H9 (cell line): ENCODE results near the gene NEURL1B. TPM values are rescaled to one million over a fixed set of nuclear protein-coding genes. Genes with fewer than 3 reads are reported as not detected.

Source experiments
- DNase-seq: peaks from one replicate; pipeline ENCODE4 v3.0.0-alpha.2; 2017
- H2AFZ ChIP-seq: one replicate; pipeline ENCODE4 v1.6.1; 2013; ENCODE audit warnings: mild to moderate bottlenecking, low read length, control low read depth, moderate library complexity
- H2AK5ac ChIP-seq: 2 replicates; pipeline ENCODE4 v1.6.1; 2013; ENCODE audit warnings: low read length, control low read depth, mixed read lengths; ENCODE audit not compliant: insufficient read length
- H2BK120ac ChIP-seq: one replicate; pipeline ENCODE4 v1.6.1; 2013; ENCODE audit warnings: low read depth, mild to moderate bottlenecking, low read length, control low read depth, inconsistent platforms; ENCODE audit not compliant: poor library complexity, severe bottlenecking
- H2BK12ac ChIP-seq: 2 replicates; pipeline ENCODE4 v1.6.1; 2013; ENCODE audit warnings: low read length, control low read depth, mixed read lengths, low read depth; ENCODE audit not compliant: insufficient read length
- H2BK15ac ChIP-seq: 2 replicates; pipeline ENCODE4 v1.6.1; 2013; ENCODE audit warnings: low read depth, low read length, control low read depth
- H2BK20ac ChIP-seq: one replicate; pipeline ENCODE4 v1.6.1; 2013; ENCODE audit warnings: low read depth, mild to moderate bottlenecking, low read length, control low read depth, inconsistent platforms; ENCODE audit not compliant: poor library complexity, severe bottlenecking
- H2BK5ac ChIP-seq: 2 replicates; pipeline ENCODE4 v1.6.1; 2013; ENCODE audit warnings: low read length, control low read depth, mixed read lengths; ENCODE audit not compliant: insufficient read length
- H3K14ac ChIP-seq: 2 replicates; pipeline ENCODE4 v1.6.1; 2013; ENCODE audit warnings: low read length, control low read depth; ENCODE audit not compliant: insufficient read depth
- H3K18ac ChIP-seq: 2 replicates; pipeline ENCODE4 v1.6.1; 2013; ENCODE audit warnings: low read depth, mild to moderate bottlenecking, mixed read lengths, low read length, control low read depth; ENCODE audit not compliant: insufficient read length
- H3K23ac ChIP-seq: 2 replicates; pipeline ENCODE4 v1.6.1; 2013; ENCODE audit warnings: low read length, control low read depth, mixed read lengths, low read depth; ENCODE audit not compliant: insufficient read length
- H3K23me2 ChIP-seq: 2 replicates; pipeline ENCODE4 v1.6.1; 2013; ENCODE audit warnings: low read depth, mild to moderate bottlenecking, mixed read lengths, low read length, control low read depth; ENCODE audit not compliant: insufficient read length, poor library complexity, severe bottlenecking
- H3K27ac ChIP-seq: 2 replicates; pipeline ENCODE4 v1.5.1; 2013; ENCODE audit warnings: low read length, control low read depth, mixed read lengths, low read depth; ENCODE audit not compliant: insufficient read length
- H3K27me3 ChIP-seq: 2 replicates; pipeline ENCODE4 v1.6.1; 2013; ENCODE audit warnings: low read length, control low read depth, inconsistent platforms; ENCODE audit not compliant: insufficient read depth
- H3K4ac ChIP-seq: 2 replicates; pipeline ENCODE4 v1.6.1; 2013; ENCODE audit warnings: low read depth, mild to moderate bottlenecking, control low read depth, inconsistent platforms, low read length, moderate library complexity
- H3K4me1 ChIP-seq: 2 replicates; pipeline ENCODE4 v1.6.1; 2013; ENCODE audit warnings: low read length, control low read depth, inconsistent platforms; ENCODE audit not compliant: insufficient read depth
- H3K4me2 ChIP-seq: 2 replicates; pipeline ENCODE4 v1.6.1; 2013; ENCODE audit warnings: low read length, control low read depth, mixed read lengths; ENCODE audit not compliant: insufficient read length, insufficient read depth
- H3K56ac ChIP-seq: 2 replicates; pipeline ENCODE4 v1.6.1; 2013; ENCODE audit warnings: low read depth, mild to moderate bottlenecking, mixed read lengths, low read length, control low read depth; ENCODE audit not compliant: insufficient read length
- H3K79me1 ChIP-seq: 2 replicates; pipeline ENCODE4 v1.6.1; 2013; ENCODE audit warnings: low read depth, mild to moderate bottlenecking, moderate library complexity, low read length, control low read depth, inconsistent platforms; ENCODE audit not compliant: insufficient read depth, poor library complexity, severe bottlenecking
- H3K79me2 ChIP-seq: 2 replicates; pipeline ENCODE4 v1.6.1; 2013; ENCODE audit warnings: low read length, control low read depth, inconsistent platforms; ENCODE audit not compliant: insufficient read depth
- H3K9ac ChIP-seq: 2 replicates; pipeline ENCODE4 v1.6.1; 2013; ENCODE audit warnings: low read length, control low read depth, mixed read lengths; ENCODE audit not compliant: insufficient read length; ENCODE audit errors: extremely low read depth
- H3K9me3 ChIP-seq: one replicate; pipeline ENCODE4 v1.6.1; 2013; ENCODE audit warnings: low read depth, low read length, inconsistent platforms; ENCODE audit not compliant: control insufficient read depth
- H3T11ph ChIP-seq: one replicate; pipeline ENCODE4 v1.6.1; 2013; ENCODE audit warnings: mild to moderate bottlenecking, low read length, control low read depth, inconsistent platforms
- H4K20me1 ChIP-seq: one replicate; pipeline ENCODE4 v1.6.1; 2013; ENCODE audit not compliant: control insufficient read depth, insufficient read length, insufficient read depth
- H4K5ac ChIP-seq: 2 replicates; pipeline ENCODE4 v1.6.1; 2013; ENCODE audit warnings: low read depth, mild to moderate bottlenecking, mixed read lengths, low read length, control low read depth; ENCODE audit not compliant: insufficient read length
- H4K8ac ChIP-seq: replicated peaks from 2 replicates; pipeline ENCODE4 v1.6.1; 2013; ENCODE audit warnings: low read length, control low read depth, mixed read lengths, low read depth; ENCODE audit not compliant: insufficient read length
- H4K91ac ChIP-seq: 2 replicates; pipeline ENCODE4 v1.6.1; 2013; ENCODE audit warnings: low read depth, mild to moderate bottlenecking, moderate library complexity, mixed read lengths, low read length, control low read depth; ENCODE audit not compliant: insufficient read length
- H3K27ac Mint-ChIP-seq, 3 experiments: 2 replicates in 2 of 3; 3 replicates in 1 of 3; pipeline ENCODE4 v1.8.0; 2020 to 2021; ENCODE audit warnings: mixed read lengths in 3 of 3, mild to moderate bottlenecking in 1 of 3, moderate library complexity in 1 of 3
- H3K27me3 Mint-ChIP-seq: 2 replicates; pipeline ENCODE4 v1.8.0; 2021; ENCODE audit warnings: low read depth, mild to moderate bottlenecking, moderate library complexity, mixed read lengths
- H3K36me3 Mint-ChIP-seq, 3 experiments: 2 replicates in 2 of 3; 3 replicates in 1 of 3; pipeline ENCODE4 v1.8.0; 2020 to 2021; ENCODE audit warnings: low read depth in 3 of 3, mixed read lengths in 3 of 3; ENCODE audit not compliant: insufficient read depth in 1 of 3
- H3K4me1 Mint-ChIP-seq, 2 experiments: 2 replicates each; pipeline ENCODE4 v1.8.0; 2020; ENCODE audit warnings: mixed read lengths in 2 of 2
- H3K4me3 Mint-ChIP-seq, 2 experiments: 2 replicates in 1 of 2; 3 replicates in 1 of 2; pipeline ENCODE4 v1.8.0; 2020 to 2021; ENCODE audit warnings: mild to moderate bottlenecking in 2 of 2, mixed read lengths in 2 of 2, moderate library complexity in 1 of 2
- H3K9me3 Mint-ChIP-seq, 2 experiments: 2 replicates in 1 of 2; 3 replicates in 1 of 2; pipeline ENCODE4 v1.8.0; 2020; ENCODE audit warnings: mild to moderate bottlenecking in 2 of 2, mixed read lengths in 2 of 2, moderate library complexity in 1 of 2
- WGBS: extraction: QIAGEN DNeasy Blood & Tissue Kit; methylation state at CpG from one replicate; pipeline ENCODE4 v1.1.7; 2013; ENCODE audit warnings: missing lambda C conversion rate, low lambda C conversion rate, mixed read lengths; ENCODE audit not compliant: insufficient read length; ENCODE audit errors: extremely low coverage; 5-methylcytosine and 5-hydroxymethylcytosine counted together
- total RNA-seq: library from RNA; stranded (reverse); gene quantifications from 2 replicates; pipeline ENCODE4 v1.2.1, GENCODE V29; 2021
- TF ChIP-seq, protein P1 (sequence below): fragments of 200-600 bp; sonication (generic); conservative IDR thresholded peaks from 3 replicates; pipeline ENCODE4 v1.8.0; 2021; ENCODE audit warnings: antibody characterized with exemption, mild to moderate bottlenecking

The NEURL1B gene
- total RNA-seq, 1 experiment from 2014 or later: 3.6 TPM

DNA sequence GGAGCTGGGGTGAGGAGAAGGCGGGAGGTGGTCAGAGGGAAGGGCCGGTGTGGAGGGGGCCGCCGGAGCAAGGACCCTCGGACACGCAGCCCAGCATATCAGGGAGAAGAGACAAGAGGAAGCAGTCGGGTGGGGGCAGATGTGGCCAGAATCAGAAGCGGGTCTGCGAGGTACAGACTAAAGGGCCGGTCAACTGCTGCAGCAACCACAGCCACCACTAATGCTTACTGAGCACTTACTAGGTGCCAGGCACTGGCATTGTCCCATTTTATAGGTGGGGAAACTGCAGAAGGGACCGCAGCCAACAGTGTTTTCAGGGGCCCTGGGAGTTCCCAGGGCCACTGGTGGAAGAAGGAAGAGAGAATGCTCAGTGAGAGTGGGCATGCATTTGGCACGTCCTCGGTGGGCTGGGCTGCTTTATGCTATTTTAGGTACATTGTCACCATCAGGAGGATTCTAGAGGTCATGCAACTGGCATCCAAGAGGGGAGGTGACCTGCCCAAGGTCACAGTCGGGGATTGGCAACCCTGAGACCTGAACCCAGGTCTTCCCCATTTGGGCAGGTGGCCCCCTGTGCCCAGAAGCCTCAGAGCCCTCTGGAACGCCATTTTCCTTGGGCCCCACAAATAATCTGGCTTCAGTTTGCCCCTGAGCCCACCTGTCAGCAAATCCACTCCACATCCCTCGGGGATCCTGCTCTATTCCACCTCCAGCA, 76.6 kb downstream of the NEURL1B start:
- Histone ChIP-seq H3K56ac (no peak overlapping the region), H3K79me2 (no peaks in the 10 kb centered on the region), H3K4me1 (0 out of 2 replicates have a peak, but pooled peaks cover 1% of the 10 kb centered on the region), H3K4me2 (no peak overlapping the region), H4K20me1 (no peaks in the 10 kb centered on the region), H4K5ac (no peak overlapping the region), H3K9ac (no peak overlapping the region), H2BK12ac (no peak overlapping the region), H3K18ac (no peak overlapping the region), H2AK5ac (no peak overlapping the region), H3K4ac (no peak overlapping the region), H3K23ac (no peak overlapping the region), H2BK20ac (no peak overlapping the region), H3K9me3 (no peaks in the 10 kb centered on the region), H2BK120ac (no peak overlapping the region), H2BK5ac (no peak overlapping the region), H3K14ac (no peak overlapping the region), H2AFZ (no peak overlapping the region), H4K8ac (no peak overlapping the region), H3K27ac (no peak overlapping the region), H3K27me3 (peaks cover 3% of the 10 kb centered on the region; the same call in 1 of the 2 replicates), H4K91ac (no peak overlapping the region), H3T11ph (no peak overlapping the region), H2BK15ac (no peak overlapping the region), H3K23me2 (no peaks in the 10 kb centered on the region), H3K79me1 (no peaks in the 10 kb centered on the region)
- TF ChIP-seq, protein P1, sequence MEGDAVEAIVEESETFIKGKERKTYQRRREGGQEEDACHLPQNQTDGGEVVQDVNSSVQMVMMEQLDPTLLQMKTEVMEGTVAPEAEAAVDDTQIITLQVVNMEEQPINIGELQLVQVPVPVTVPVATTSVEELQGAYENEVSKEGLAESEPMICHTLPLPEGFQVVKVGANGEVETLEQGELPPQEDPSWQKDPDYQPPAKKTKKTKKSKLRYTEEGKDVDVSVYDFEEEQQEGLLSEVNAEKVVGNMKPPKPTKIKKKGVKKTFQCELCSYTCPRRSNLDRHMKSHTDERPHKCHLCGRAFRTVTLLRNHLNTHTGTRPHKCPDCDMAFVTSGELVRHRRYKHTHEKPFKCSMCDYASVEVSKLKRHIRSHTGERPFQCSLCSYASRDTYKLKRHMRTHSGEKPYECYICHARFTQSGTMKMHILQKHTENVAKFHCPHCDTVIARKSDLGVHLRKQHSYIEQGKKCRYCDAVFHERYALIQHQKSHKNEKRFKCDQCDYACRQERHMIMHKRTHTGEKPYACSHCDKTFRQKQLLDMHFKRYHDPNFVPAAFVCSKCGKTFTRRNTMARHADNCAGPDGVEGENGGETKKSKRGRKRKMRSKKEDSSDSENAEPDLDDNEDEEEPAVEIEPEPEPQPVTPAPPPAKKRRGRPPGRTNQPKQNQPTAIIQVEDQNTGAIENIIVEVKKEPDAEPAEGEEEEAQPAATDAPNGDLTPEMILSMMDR: no peak
- no peak overlapping the region for H3K27ac Mint-ChIP-seq
- H3K36me3 Mint-ChIP-seq: no peaks in the 10 kb centered on the region
- no peaks in the 10 kb centered on the region for H3K9me3 Mint-ChIP-seq
- no peak for DNase-seq
- H3K4me1 Mint-ChIP-seq: peaks cover 4 to 6% of the 10 kb centered on the region in 2 experiments; a peak in 3 of 4 replicates
- H3K27me3 Mint-ChIP-seq: peaks cover 20% of the 10 kb centered on the region
- WGBS: no CpG with 5 or more reads among the region's 16 CpGs
- no peak overlapping the region for H3K4me3 Mint-ChIP-seq
